ENCODE results near the gene HBG2. TPM values are rescaled to one million over a fixed set of nuclear protein-coding genes. Genes with fewer than 3 reads are reported as not detected.

The HBG2 gene
- total and polyA plus RNA-seq, 2 of the 4 experiments (the other 2 are of a cell fraction), result 0.54 TPM; not detected in 1

GRCh38 chr11:5245155-5245554 is 9.4 kb downstream of the HBG2 start:
- in situ Hi-C loops (cut with MboI; ENCODE audit: low sequenced_read_pairs), result no loop called here
- Histone ChIP-seq H3K27me3 (ENCODE audit: control insufficient read depth, insufficient read depth, low read length) (no peaks in the 10 kb centered on the region), H3K9me3 (ENCODE audit: control insufficient read depth, insufficient read depth, low read length) (no peaks in the 10 kb centered on the region), H3K14ac (replicated peaks; ENCODE audit: low read depth, low read length) (no peak overlapping the region), H3K23ac (ENCODE audit: low read depth, low read length) (no peak overlapping the region), H3K36me3 (ENCODE audit: control insufficient read depth, insufficient read depth, low read length) (no peaks in the 10 kb centered on the region), H4K8ac (ENCODE audit: low read depth in 2 of 2, low read length in 2 of 2) (no peak overlapping the region), H3K18ac (ENCODE audit: low read depth, low read length) (no peak overlapping the region), H3K4me2 (ENCODE audit: low read depth, low read length) (no peak overlapping the region), H2BK15ac (ENCODE audit: low read depth, low read length) (peak overlapping the region; percentile 20; the same call in 1 of the 3 replicates), H3K9ac (ENCODE audit: low read depth, low read length) (no peak overlapping the region), H3K79me1 (ENCODE audit: low read depth in 1 of 2, low read length in 2 of 2) (no peaks in the 10 kb centered on the region), H2AK9ac (replicated peaks; ENCODE audit: low read depth, low read length, poor library complexity) (no peak overlapping the region), H3K27ac (ENCODE audit: insufficient read depth, low read length) (no peak overlapping the region), H3K4me1 (ENCODE audit: control insufficient read depth, insufficient read depth, low read length) (peaks cover 2% of the 10 kb centered on the region; the same call in 1 of the 2 replicates), H3K4me3 (ENCODE audit: insufficient read depth, low read depth, low read length) (no peak overlapping the region), H4K20me1 (ENCODE audit: insufficient read depth, low read length) (no peaks in the 10 kb centered on the region), H4K91ac (ENCODE audit: insufficient read depth, low read depth, low read length) (no peak overlapping the region), H2BK120ac (ENCODE audit: low read depth, low read length) (0 out of 2 replicates have a peak overlapping the region, but pooled peaks have one; percentile 19), H3K4ac (ENCODE audit: low read depth, low read length) (no peak overlapping the region), H2BK5ac (ENCODE audit: low read depth, low read length, poor library complexity, severe bottlenecking) (no peak overlapping the region), H3K56ac (ENCODE audit: extremely low read depth, insufficient read depth, low read length) (no peak overlapping the region), H3K9me1 (ENCODE audit: insufficient read depth, low read length) (peaks cover 7% of the 10 kb centered on the region; the same call in 1 of the 2 replicates), H2BK20ac (ENCODE audit: low read depth, low read length) (no peak overlapping the region), H2AK5ac (ENCODE audit: low read depth, low read length) (no peak overlapping the region), H4K5ac (ENCODE audit: low read depth, low read length) (no peak overlapping the region), H2AFZ (replicated peaks; ENCODE audit: low read length, poor library complexity) (no peak overlapping the region)
- intact Hi-C loops (cut with micrococcal nuclease), result no loop called here
- DNase-seq (no peak), ATAC-seq (ENCODE audit: low read depth) (no peak)
- no CpG with 5 or more reads among the region's 2 CpGs for WGBS, 2 experiments (ENCODE audit: extremely low coverage in 2 of 2, insufficient read length in 1 of 2)
- ChIA-PET CTCF (no interaction called here), POLR2A (ENCODE audit: unreplicated experiment) (no interaction called here)
- dilution Hi-C loops (cut with HindIII; ENCODE audit: low sequenced_read_pairs, unreplicated experiment), result no loop called here
- no TSS peak for BruUV-seq (replicated peaks)
- TF ChIP-seq SMC3 (IDR thresholded peaks at IDR 0.05; ENCODE audit: low read depth, low read length) (no peak), RCOR1 (IDR thresholded peaks at IDR 0.05; ENCODE audit: insufficient replicate concordance, low read length) (no peak), BHLHE40 (IDR thresholded peaks at IDR 0.05; ENCODE audit: low read depth, low read length) (no peak), POLR2A (IDR thresholded peaks at IDR 0.05; ENCODE audit: low read depth, low read length) (no peak)
- TF ChIP-seq, protein P1, sequence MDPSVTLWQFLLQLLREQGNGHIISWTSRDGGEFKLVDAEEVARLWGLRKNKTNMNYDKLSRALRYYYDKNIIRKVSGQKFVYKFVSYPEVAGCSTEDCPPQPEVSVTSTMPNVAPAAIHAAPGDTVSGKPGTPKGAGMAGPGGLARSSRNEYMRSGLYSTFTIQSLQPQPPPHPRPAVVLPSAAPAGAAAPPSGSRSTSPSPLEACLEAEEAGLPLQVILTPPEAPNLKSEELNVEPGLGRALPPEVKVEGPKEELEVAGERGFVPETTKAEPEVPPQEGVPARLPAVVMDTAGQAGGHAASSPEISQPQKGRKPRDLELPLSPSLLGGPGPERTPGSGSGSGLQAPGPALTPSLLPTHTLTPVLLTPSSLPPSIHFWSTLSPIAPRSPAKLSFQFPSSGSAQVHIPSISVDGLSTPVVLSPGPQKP (IDR thresholded peaks at IDR 0.05; ENCODE audit: borderline replicate concordance, low read depth, low read length), result no peak

All from IMR-90 (cell line).